ENCODE measurements around the gene TIAM1. TPM values are rescaled to one million over a fixed set of nuclear protein-coding genes. Genes with fewer than 3 reads are reported as not detected.

The TIAM1 gene
- total and polyA plus RNA-seq, 2 of the 8 experiments (the other 6 are each of a cell fraction or from before 2014, with no cell fraction given) = 10.1 to 30.7 TPM

- Histone ChIP-seq H3K23me2 (ENCODE audit: low read depth, low read length) (no peaks in the 10 kb centered on the region), H4K8ac (ENCODE audit: extremely low read depth, insufficient read depth, low read length) (no peak overlapping the region), H3K9ac (replicated peaks in 1 of 4; ENCODE audit: extremely low read depth in 1 of 4, low read depth in 3 of 4, low read length in 3 of 4) (no peak overlapping the region), H3K79me1 (ENCODE audit: low read depth, low read length) (no peaks in the 10 kb centered on the region), H3K9me3 (ENCODE audit: insufficient read depth in 2 of 2, low read depth in 1 of 2, low read length in 1 of 2) (no peaks in the 10 kb centered on the region), H3K14ac (ENCODE audit: insufficient read length) (no peak overlapping the region), H2BK120ac (replicated peaks; ENCODE audit: low read depth, low read length) (no peak overlapping the region), H2BK15ac (ENCODE audit: low read length) (no peak overlapping the region), H3K18ac (ENCODE audit: extremely low read depth, low read length) (no peak overlapping the region), H4K91ac (replicated peaks; ENCODE audit: insufficient read length, low read length) (no peak overlapping the region), H2BK5ac (ENCODE audit: low read depth, low read length) (no peak overlapping the region), H3K4me3 (ENCODE audit: extremely low read depth in 1 of 4, insufficient read depth in 2 of 4, low read depth in 3 of 4, low read length in 4 of 4) (no peak overlapping the region), H3K4me1 (replicated peaks in 1 of 4; ENCODE audit: control insufficient read depth in 3 of 4, insufficient read depth in 4 of 4, low read length in 3 of 4) (peaks cover 0 to 6% (median 0%) of the 10 kb centered on the region in 4 experiments; a peak in 1 of 7 replicates), H3K36me3 (ENCODE audit: control insufficient read depth in 2 of 4, insufficient read depth in 4 of 4, low read length in 3 of 4) (no peaks in the 10 kb centered on the region), H3K23ac (ENCODE audit: insufficient read length) (no peak overlapping the region), H3K27ac (ENCODE audit: low read depth, low read length) (no peak overlapping the region), H3K56ac (replicated peaks; ENCODE audit: insufficient read length, low read depth, low read length) (no peak overlapping the region), H2AK5ac (ENCODE audit: low read depth, low read length) (no peak overlapping the region), H2BK20ac (ENCODE audit: low read length) (no peak overlapping the region), H4K5ac (ENCODE audit: insufficient read length, low read depth, low read length) (no peak overlapping the region), H3K79me2 (ENCODE audit: control insufficient read depth in 1 of 2, insufficient read depth in 2 of 2, low read length in 2 of 2) (no peaks in the 10 kb centered on the region), H4K20me1 (replicated peaks in 1 of 2; ENCODE audit: control insufficient read depth in 1 of 2, insufficient read depth in 2 of 2, low read length in 2 of 2) (no peaks in the 10 kb centered on the region), H3K4me2 (ENCODE audit: insufficient read depth in 1 of 2, low read depth in 2 of 2, low read length in 2 of 2) (no peak overlapping the region), H2BK12ac (ENCODE audit: low read depth, low read length) (no peak overlapping the region), H2AFZ (ENCODE audit: low read length) (no peak overlapping the region), H3K27me3 (replicated peaks in 1 of 4; ENCODE audit: control insufficient read depth in 3 of 4, extremely low read depth in 1 of 4, insufficient read depth in 3 of 4, low read length in 3 of 4) (no peaks in the 10 kb centered on the region), H3K4ac (replicated peaks; ENCODE audit: insufficient read length, low read depth, low read length) (no peak overlapping the region)
- FAIRE-seq (no peak), DNase-seq (ENCODE audit: low read depth in 1 of 2, low spot score in 2 of 2) (no peak)
- no peak for TF ChIP-seq KDM4A (IDR thresholded peaks at IDR 0.05; ENCODE audit: low read depth, low read length, severe bottlenecking)
- TF ChIP-seq TEAD4 (IDR thresholded peaks at IDR 0.05; ENCODE audit: low read depth, low read length) = no peak
- TF ChIP-seq RBBP5 (IDR thresholded peaks at IDR 0.05; ENCODE audit: borderline replicate concordance, low read depth, low read length) = no peak
- TF ChIP-seq TAF1 (IDR thresholded peaks at IDR 0.05; ENCODE audit: low read depth, low read length) = no peak
- no peak for TF ChIP-seq RXRA (IDR thresholded peaks at IDR 0.05; ENCODE audit: insufficient read depth, low read depth, low read length)
- peak; percentile 58 to 72 for TF ChIP-seq RAD21 (IDR thresholded peaks at IDR 0.05 in 1 of 2, conservative IDR thresholded peaks at IDR 0.05 in 1 of 2; ENCODE audit: low read depth in 2 of 2, low read length in 2 of 2)
- TF ChIP-seq CTCF (IDR thresholded peaks at IDR 0.05; ENCODE audit: control extremely low read depth in 1 of 3, insufficient read depth in 1 of 3, low read depth in 1 of 3, low read length in 3 of 3) = peak in 2 of 3 experiments; percentile 27 to 47; a peak in 2 of 4 replicates
- CTCF ChIA-PET (ENCODE audit: partially characterized antibody) = interaction anchor here (0.7 to 3.2 kb wide), 26 partner anchors 10 to 425 kb away, joined by 3 to 21 read pairs (median 4); no protein-coding TSS in a partner anchor
- POLR2A ChIA-PET (ENCODE audit: partially characterized antibody) = interaction anchor here (0.6 kb wide), 1 partner anchor 400 kb away, joined by 3 read pairs; no protein-coding TSS in a partner anchor
- WGBS, 2 experiments (ENCODE audit: extremely low coverage in 1 of 2, insufficient coverage in 1 of 2, insufficient read length in 1 of 2, insufficient replicate concordance in 2 of 2, low coverage in 1 of 2, low lambda C conversion rate in 2 of 2, missing lambda C conversion rate in 1 of 2) = 77% methylated on average over 4 of the region's 4 CpGs; no CpG with 5 or more reads in 1 of the 2 experiments
Measured at GRCh38 chr21:31198575-31198974, 145.5 kb downstream of the TIAM1 start.
